Small intestine (tissue), 7 donors: ENCODE measurements around the gene UVSSA. TPM values are rescaled to one million over a fixed set of nuclear protein-coding genes. Genes with fewer than 3 reads are reported as not detected.

Source experiments
- DNase-seq, 2 donors: peaks; one replicate each; pipeline versions ENCODE4 v3.0.0 to v3.0.0-alpha.2; 2013
- FAIRE-seq: peaks from 2 replicates; lab custom pipeline; 2012; peaks lifted over from hg19 to GRCh38; lab: Jason Lieb, UNC
- H3K27ac ChIP-seq, 3 donors: one replicate each; pipeline ENCODE4 v1.5.1; 2013; ENCODE audit warnings: low read length in 2 of 3, mild to moderate bottlenecking in 2 of 3, control low read depth in 1 of 3, inconsistent platforms in 1 of 3, low read depth in 1 of 3, moderate library complexity in 1 of 3
- H3K27me3 ChIP-seq, 3 donors: one replicate each; pipeline ENCODE4 v1.6.1; 2013; ENCODE audit warnings: low read length in 3 of 3, inconsistent platforms in 1 of 3; ENCODE audit not compliant: control insufficient read depth in 3 of 3, insufficient read depth in 3 of 3
- H3K36me3 ChIP-seq, 3 donors: one replicate each; pipeline ENCODE4 v1.6.1; 2013; ENCODE audit warnings: low read length in 3 of 3, inconsistent platforms in 1 of 3, low read depth in 1 of 3, mild to moderate bottlenecking in 1 of 3, moderate library complexity in 1 of 3; ENCODE audit not compliant: control insufficient read depth in 3 of 3, insufficient read depth in 2 of 3
- H3K4me1 ChIP-seq, 3 donors: one replicate each; pipeline ENCODE4 v1.6.1; 2013; ENCODE audit warnings: low read length in 2 of 3, inconsistent platforms in 1 of 3, low read depth in 1 of 3, mild to moderate bottlenecking in 1 of 3, moderate library complexity in 1 of 3; ENCODE audit not compliant: control insufficient read depth in 3 of 3, insufficient read depth in 2 of 3
- H3K4me3 ChIP-seq, 3 donors: one replicate each; pipeline ENCODE4 v1.5.1; 2013; ENCODE audit warnings: low read length in 3 of 3, control low read depth in 1 of 3, inconsistent platforms in 1 of 3, low read depth in 1 of 3, mild to moderate bottlenecking in 1 of 3, moderate library complexity in 1 of 3
- H3K9me3 ChIP-seq, 2 donors: one replicate each; pipeline ENCODE4 v1.6.1; 2013; ENCODE audit warnings: low read depth in 1 of 2, low read length in 1 of 2; ENCODE audit not compliant: control insufficient read depth in 2 of 2, insufficient read depth in 1 of 2
- WGBS, 3 donors: extraction: QIAGEN DNeasy Blood & Tissue Kit; methylation state at CpG; one replicate each; pipeline ENCODE4 v1.1.7; 2013; 5-methylcytosine and 5-hydroxymethylcytosine counted together
- polyA plus RNA-seq, 4 donors: library from polyadenylated mRNA; stranded (reverse) in 3 of 4; unstranded in 1 of 4; fragments of 200-250 nt in 3 of 4; fragments of 120-200 nt in 1 of 4; gene quantifications; one replicate each; pipeline versions ENCODE4 v1.2.1 to v1.2.3, GENCODE V29; 2013
- donor health status: healthy with polysubstance abuse.
- donor health status: control.
- donor health status: control.
- donor health status: Bipolar disorder and iron deficiency.
- donor health status: healthy.

The UVSSA gene
- polyA plus RNA-seq, 4 donors: 8.5 to 20.3 (median 9.8) TPM

DNA sequence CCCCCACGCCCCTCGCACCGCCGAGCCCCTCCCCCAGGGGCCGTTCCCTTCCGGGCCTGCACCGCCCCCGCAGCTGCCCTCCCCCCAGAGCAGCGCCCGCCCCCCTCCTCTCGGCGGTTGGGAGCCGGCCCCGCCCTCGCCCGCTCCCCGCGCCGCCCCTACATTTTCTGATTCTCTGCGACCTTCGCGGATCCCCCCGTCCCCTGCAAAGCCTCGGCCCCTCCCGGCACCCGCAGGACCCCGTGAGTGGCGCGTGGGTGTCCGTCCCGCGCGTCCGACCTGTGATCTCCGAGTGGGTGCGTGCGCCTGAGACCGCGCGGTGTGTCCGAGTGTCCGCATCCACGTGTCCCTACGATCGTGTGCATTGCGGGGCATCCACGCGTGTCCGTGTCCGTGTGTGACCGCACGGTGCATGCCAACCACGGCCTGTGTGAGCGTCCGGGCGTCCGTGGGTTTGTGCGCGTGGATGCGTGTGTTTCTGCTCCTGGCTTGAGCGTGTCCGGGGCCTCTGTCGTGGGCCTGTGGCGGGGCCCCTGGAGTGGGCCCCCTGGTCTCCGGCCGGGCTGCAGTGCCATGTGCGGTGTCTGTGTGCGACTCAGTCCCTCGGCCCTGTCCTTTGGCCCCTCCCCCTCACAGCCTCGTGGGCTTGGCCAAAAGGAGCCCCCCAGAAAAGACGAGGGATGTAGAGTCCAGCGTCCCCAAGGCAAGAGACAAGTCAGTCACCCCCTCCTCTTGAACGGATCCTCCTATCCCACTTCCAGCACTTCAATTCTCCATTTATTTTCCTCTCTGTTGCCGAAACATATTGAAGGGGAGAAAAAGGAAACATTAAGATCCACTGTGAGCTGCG, 68.0 kb downstream of the UVSSA start:
- no peak overlapping the region for H3K4me3 ChIP-seq
- no peak overlapping the region for H3K27ac ChIP-seq
- H3K4me1 ChIP-seq: no peaks in the 10 kb centered on the region
- FAIRE-seq (no peak), DNase-seq (no peak)
- peaks cover 3 to 81% (median 37%) of the 10 kb centered on the region in 3 donors for H3K27me3 ChIP-seq
- no peaks in the 10 kb centered on the region for H3K36me3 ChIP-seq
- H3K9me3 ChIP-seq: no peaks in the 10 kb centered on the region
- WGBS, 3 donors: 34 to 56% (median 50%) methylated on average over 61 to 75 of the region's 75 CpGs

DNA sequence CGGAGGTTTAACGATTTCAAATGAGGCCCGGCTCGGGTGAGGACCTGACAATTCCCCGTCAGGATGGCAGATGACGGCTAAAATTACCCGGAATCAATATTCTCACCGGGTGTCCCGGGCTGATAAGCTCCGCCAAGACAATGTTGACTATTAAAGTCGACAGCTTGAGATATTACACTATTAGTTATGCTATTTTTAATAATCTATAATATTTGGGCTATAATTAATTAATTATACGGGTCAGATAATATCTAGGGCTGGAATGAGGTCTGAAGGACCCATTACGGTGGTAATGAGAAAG, 68.6 kb downstream of the UVSSA start:
- no peak for DNase-seq
- H3K36me3 ChIP-seq: no peaks in the 10 kb centered on the region
- no peak overlapping the region for H3K27ac ChIP-seq
- no peak for FAIRE-seq
- no peak overlapping the region for H3K4me3 ChIP-seq
- H3K27me3 ChIP-seq: peaks cover 3 to 76% (median 37%) of the 10 kb centered on the region in 3 donors
- 38 to 60% (median 47%) methylated on average over 13 of the region's 13 CpGs for WGBS, 3 donors
- no peaks in the 10 kb centered on the region for H3K9me3 ChIP-seq
- no peaks in the 10 kb centered on the region for H3K4me1 ChIP-seq

DNA sequence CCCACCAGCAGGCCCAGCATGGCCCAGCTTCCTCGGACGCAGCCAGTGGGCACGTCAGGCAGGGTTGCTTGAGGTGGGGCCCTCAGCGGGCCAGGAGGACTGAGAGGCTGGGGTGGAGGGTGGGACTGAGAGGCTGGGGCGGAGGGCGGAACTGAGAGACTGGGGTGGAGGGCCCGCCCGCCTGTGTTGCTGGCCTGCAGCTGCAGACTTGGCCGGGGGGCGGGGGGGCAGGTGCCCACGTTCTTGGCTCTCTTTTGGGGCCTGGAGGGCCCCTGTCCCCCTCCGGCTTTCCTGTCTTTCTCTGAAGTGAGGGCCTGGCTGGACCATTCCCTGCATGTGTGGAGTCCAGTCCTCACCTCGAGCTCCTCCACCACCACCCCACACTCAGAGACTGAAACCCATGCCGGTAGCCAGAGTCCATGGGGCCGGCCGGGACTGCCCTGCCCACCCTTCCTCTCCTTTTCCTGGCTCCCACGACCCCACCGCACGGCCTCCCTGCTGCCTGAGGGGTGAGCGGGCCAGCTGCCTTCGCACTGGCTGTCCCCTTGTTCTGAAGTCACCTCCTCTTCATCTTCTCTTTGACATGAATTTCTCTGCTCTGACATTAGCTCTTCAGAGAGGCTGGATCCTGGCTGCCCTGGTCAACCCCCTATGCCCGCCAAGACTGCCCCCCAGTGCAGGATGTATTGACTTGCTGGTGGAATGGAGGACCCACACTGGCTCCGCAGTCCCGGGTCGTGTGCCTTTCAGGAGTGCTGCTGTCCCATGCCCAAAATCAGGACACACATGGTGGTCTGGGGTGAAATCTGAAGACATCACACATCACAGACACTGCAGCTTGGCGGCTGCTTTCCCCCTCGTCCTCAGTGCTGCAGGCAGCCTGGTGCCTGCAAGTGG, 69.3 kb downstream of the UVSSA start:
- WGBS, 3 donors: 59 to 66% (median 63%) methylated on average over 25 to 27 of the region's 27 CpGs
- no peaks in the 10 kb centered on the region for H3K36me3 ChIP-seq
- FAIRE-seq (no peak), DNase-seq (no peak)
- H3K27ac ChIP-seq: no peak overlapping the region
- peaks cover 3 to 70% (median 35%) of the 10 kb centered on the region in 3 donors for H3K27me3 ChIP-seq
- H3K4me3 ChIP-seq: no peak overlapping the region
- no peaks in the 10 kb centered on the region for H3K4me1 ChIP-seq
- H3K9me3 ChIP-seq: no peaks in the 10 kb centered on the region

DNA sequence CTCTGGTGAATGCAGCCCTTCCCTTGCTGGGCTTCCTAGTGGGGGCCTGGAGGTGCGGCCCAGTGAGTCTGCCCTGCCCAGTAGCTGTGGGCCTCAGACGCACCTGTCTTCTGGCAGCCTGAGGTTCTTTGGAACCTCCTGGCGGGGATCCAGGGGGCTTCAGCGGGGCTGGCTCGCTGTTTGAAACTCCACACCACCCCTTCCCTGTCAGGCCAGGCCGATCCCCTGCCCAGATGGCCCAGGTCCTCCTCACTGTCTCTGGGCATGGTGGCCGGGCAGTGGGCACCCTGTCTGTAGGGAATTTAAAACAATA, 69.9 kb downstream of the UVSSA start:
- WGBS, 3 donors: 69 to 75% (median 70%) methylated on average over 7 of the region's 7 CpGs
- no peaks in the 10 kb centered on the region for H3K9me3 ChIP-seq
- FAIRE-seq: no peak
- H3K27ac ChIP-seq: no peak overlapping the region
- H3K27me3 ChIP-seq: peaks cover 3 to 66% (median 30%) of the 10 kb centered on the region in 3 donors
- no peak overlapping the region for H3K4me3 ChIP-seq
- H3K4me1 ChIP-seq: no peaks in the 10 kb centered on the region
- H3K36me3 ChIP-seq: no peaks in the 10 kb centered on the region
- DNase-seq: no peak

DNA sequence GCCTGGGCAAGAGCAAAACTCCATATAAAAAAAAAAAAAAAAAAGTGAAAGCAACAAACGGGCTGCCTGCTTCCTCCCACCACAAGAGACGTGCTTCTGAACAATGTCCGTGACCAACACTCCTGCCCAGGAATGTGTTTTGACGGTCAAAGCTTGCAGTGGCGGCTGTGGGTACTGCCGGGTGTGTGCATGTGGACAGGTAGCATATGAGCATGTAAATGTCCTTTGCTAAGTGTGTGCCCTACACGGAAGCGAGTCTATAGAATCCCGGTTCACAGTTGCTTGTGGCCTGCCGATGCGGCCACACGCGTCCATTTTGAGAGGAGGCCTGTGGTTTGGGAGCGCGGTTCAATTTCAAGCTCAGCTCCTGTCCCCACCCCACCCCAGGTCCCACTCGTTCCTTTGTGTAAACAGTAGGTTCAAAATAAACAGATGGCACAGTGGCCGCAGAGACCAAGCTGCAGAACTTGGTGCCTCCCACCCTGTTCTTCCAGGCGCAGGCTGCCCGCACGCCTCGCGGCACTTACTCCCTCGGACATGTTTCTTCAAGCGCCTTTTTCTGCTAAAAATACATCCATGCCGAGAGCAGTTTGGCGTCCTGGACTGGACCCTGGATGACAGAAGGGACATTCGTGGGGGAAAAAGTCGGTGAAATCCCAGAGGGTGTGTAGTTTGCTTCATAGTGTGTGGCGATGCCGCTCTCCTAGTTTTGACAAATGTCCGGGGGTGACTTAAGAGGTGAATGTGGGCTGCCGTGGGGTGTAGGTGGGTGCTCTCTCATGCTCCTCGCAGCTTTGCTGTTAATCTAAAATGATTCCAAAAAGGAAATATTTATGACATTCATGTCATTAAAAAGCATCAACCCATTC, 70.7 kb downstream of the UVSSA start:
- H3K4me1 ChIP-seq: no peaks in the 10 kb centered on the region
- H3K27ac ChIP-seq: no peak overlapping the region
- H3K9me3 ChIP-seq: no peaks in the 10 kb centered on the region
- no peaks in the 10 kb centered on the region for H3K36me3 ChIP-seq
- FAIRE-seq (no peak), DNase-seq (no peak)
- H3K27me3 ChIP-seq: peaks cover 3 to 59% (median 28%) of the 10 kb centered on the region in 3 donors
- WGBS, 3 donors: 75 to 81% (median 78%) methylated on average over 33 of the region's 33 CpGs
- no peak overlapping the region for H3K4me3 ChIP-seq

DNA sequence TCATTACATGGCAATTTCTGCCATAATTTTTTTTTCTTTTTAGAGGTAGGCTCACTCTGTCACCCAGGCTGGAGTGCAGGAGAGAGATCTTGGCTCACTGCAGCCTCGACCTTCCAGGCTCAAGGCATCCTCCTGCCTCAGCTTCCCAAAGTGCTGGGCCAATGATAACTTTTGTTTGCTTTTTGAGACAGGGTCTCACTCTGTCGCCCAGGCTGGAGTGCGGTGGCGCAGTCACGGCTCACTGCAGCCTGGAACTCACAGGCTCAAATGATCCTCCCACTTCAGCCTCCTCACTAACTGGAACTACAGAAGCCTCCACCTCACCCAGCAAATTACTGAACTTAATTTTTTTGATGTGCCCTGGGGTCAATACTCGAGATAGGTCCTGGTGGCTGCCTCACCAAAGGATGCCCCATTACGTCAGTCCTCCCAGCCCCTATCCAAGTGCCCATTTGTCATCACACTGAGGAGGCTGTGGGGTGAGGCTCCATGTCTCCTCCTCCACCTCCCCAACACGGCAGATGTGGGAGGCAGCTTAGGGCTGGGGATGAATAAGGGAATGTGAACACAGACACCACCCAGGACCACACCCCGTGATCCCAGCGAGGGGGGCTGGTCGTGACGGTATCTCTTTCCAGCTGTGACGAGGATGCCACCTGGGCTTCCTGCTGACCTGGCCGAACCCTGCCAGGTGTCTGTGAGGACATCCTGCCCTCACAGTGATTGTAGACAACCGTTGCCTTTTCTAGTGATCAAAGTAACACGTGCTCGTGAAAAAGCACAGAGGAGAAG, 71.7 kb downstream of the UVSSA start:
- FAIRE-seq: no peak
- no peaks in the 10 kb centered on the region for H3K9me3 ChIP-seq
- no peaks in the 10 kb centered on the region for H3K4me1 ChIP-seq
- WGBS, 3 donors: 56 to 69% (median 58%) methylated on average over 17 of the region's 17 CpGs
- DNase-seq: no peak
- no peaks in the 10 kb centered on the region for H3K36me3 ChIP-seq
- H3K27me3 ChIP-seq: peaks cover 3 to 50% (median 22%) of the 10 kb centered on the region in 3 donors
- H3K4me3 ChIP-seq: no peak overlapping the region
- no peak overlapping the region for H3K27ac ChIP-seq

DNA sequence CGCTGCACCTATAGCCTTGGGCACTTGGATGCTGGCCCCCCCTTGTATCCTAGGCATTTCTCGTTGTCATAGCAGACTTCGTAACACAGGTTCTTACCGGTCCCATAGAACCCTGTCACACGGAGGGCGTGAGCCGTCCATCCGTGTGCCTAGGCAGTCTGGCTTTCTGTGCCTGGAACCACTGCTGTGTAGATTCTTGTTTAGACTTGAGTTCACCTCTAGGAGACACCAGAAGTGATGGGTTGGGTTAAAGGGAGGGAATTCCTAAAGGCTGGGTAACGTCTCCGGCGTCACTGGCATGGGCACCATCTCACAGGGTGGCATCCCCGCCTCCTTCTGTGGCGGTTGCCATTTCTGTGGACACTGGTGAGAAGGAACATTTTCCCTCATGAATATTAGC, 72.7 kb downstream of the UVSSA start:
- Histone ChIP-seq H3K27ac (no peak overlapping the region), H3K27me3 (peaks cover 3 to 46% (median 20%) of the 10 kb centered on the region in 3 donors), H3K4me1 (no peaks in the 10 kb centered on the region), H3K9me3 (no peaks in the 10 kb centered on the region), H3K36me3 (no peaks in the 10 kb centered on the region), H3K4me3 (no peak overlapping the region)
- FAIRE-seq: no peak
- WGBS, 3 donors: 87% methylated on average over 13 of the region's 13 CpGs
- no peak for DNase-seq
